ENCODE measurements around the gene GRK1. TPM values are rescaled to one million over a fixed set of nuclear protein-coding genes. Genes with fewer than 3 reads are reported as not detected.

Gene GRK1
- total and polyA plus RNA-seq, 2 of the 8 experiments (the other 6 are each of a cell fraction or from before 2014, with no cell fraction given), result 0.12 TPM; not detected in 1

DNA sequence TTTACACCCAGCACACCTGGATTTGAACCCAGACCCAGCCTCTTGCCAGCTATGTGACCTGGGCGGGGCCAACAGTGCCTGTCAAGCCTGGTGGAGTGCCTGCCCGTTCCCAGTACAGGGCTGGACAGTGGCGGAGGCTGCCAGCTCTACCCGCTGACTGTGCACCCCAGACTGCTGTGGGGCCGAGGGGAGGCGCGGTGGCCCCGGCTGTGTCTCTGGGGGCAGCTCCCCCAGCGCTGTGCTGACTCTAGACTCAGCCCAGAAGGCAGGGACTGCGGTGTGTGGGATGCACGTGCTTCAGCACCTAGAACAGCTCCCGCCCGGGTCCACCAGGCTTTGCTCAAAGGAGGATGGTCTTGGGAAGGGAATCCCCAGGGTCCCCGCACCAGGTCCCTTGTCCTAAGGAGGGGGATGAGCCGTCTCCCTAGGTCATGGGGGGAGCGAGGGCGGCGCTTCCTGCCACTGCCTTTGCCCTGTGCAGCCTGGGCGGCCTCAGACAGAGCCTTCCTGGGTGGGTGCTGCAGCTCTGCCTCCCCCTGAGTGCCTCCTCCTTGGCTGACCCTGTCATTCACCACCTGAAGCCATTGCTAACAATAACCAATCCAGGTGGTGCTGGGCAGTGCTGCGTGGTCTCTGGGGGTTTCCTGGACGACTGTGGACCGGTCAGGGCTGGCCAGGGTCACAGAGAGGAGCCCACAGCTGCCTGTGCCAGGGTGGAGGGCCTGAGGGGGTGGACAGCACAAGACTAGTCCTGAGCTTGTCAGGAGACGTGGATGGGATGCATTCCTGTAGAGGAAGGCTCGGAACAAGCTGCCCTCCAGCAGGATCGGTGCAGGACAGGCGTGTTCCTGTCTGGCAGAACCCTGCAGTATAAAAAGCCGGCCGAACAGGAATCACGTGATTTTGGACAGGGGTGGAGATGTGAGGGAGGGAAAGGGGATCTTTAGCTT lies 110.6 kb downstream of the GRK1 start:
- H3K23me2 ChIP-seq (ENCODE audit: low read depth, low read length), result peaks cover 9% of the 10 kb centered on the region; the same call in 1 of the 2 replicates
- H3K79me2 ChIP-seq (ENCODE audit: control insufficient read depth in 1 of 2, insufficient read depth in 2 of 2, low read length in 2 of 2), result peaks cover 0 to 5% of the 10 kb centered on the region in 2 experiments; a peak in 1 of 4 replicates
- ChIA-PET POLR2A (ENCODE audit: partially characterized antibody) (interaction anchor here (1.0 to 1.3 kb wide), 3 partner anchors 25 to 449 kb away, joined by 3 read pairs; no protein-coding TSS in a partner anchor), CTCF (ENCODE audit: partially characterized antibody) (interaction anchor here (0.9 to 2.3 kb wide), 5 partner anchors 10 to 112 kb away, joined by 3 to 7 read pairs (median 4); no protein-coding TSS in a partner anchor)
- H2BK120ac ChIP-seq (replicated peaks; ENCODE audit: low read depth, low read length), result no peak overlapping the region
- no peak overlapping the region; a peak in 1 of 7 replicates for H3K9ac ChIP-seq (replicated peaks in 1 of 4; ENCODE audit: extremely low read depth in 1 of 4, low read depth in 3 of 4, low read length in 3 of 4)
- H4K20me1 ChIP-seq (replicated peaks in 1 of 2; ENCODE audit: control insufficient read depth in 1 of 2, insufficient read depth in 2 of 2, low read length in 2 of 2), result peaks cover 0 to 10% of the 10 kb centered on the region in 2 experiments
- H3K56ac ChIP-seq (replicated peaks; ENCODE audit: insufficient read length, low read depth, low read length), result no peak overlapping the region
- no peak overlapping the region for H2AK5ac ChIP-seq (ENCODE audit: low read depth, low read length)
- H3K4ac ChIP-seq (replicated peaks; ENCODE audit: insufficient read length, low read depth, low read length), result no peak overlapping the region
- no peak overlapping the region for H2BK20ac ChIP-seq (ENCODE audit: low read length)
- H3K27ac ChIP-seq (ENCODE audit: low read depth, low read length), result no peak overlapping the region
- DNase-seq (ENCODE audit: low read depth in 1 of 2, low spot score in 2 of 2) (peak in 1 of 2 experiments; percentile 84), FAIRE-seq (no peak)
- 56% methylated on average over 27 of the region's 29 CpGs; no CpG with 5 or more reads in 1 of the 2 experiments for WGBS, 2 experiments (ENCODE audit: extremely low coverage in 1 of 2, insufficient coverage in 1 of 2, insufficient read length in 1 of 2, insufficient replicate concordance in 2 of 2, low coverage in 1 of 2, low lambda C conversion rate in 2 of 2, missing lambda C conversion rate in 1 of 2)
- no peak overlapping the region for H4K8ac ChIP-seq (ENCODE audit: extremely low read depth, insufficient read depth, low read length)
- no peak overlapping the region for H3K4me3 ChIP-seq (ENCODE audit: extremely low read depth in 1 of 4, insufficient read depth in 2 of 4, low read depth in 3 of 4, low read length in 4 of 4)
- peaks cover 0 to 5% (median 0%) of the 10 kb centered on the region in 4 experiments; a peak in 1 of 7 replicates for H3K27me3 ChIP-seq (replicated peaks in 1 of 4; ENCODE audit: control insufficient read depth in 3 of 4, extremely low read depth in 1 of 4, insufficient read depth in 3 of 4, low read length in 3 of 4)
- no peaks in the 10 kb centered on the region for H3K9me3 ChIP-seq (ENCODE audit: insufficient read depth in 2 of 2, low read depth in 1 of 2, low read length in 1 of 2)
- no peak overlapping the region for H2BK15ac ChIP-seq (ENCODE audit: low read length)
- no peak overlapping the region for H4K5ac ChIP-seq (ENCODE audit: insufficient read length, low read depth, low read length)
- H3K23ac ChIP-seq (ENCODE audit: insufficient read length), result no peak overlapping the region
- no peak overlapping the region for H3K18ac ChIP-seq (ENCODE audit: extremely low read depth, low read length)
- no peak overlapping the region for H3K4me2 ChIP-seq (ENCODE audit: insufficient read depth in 1 of 2, low read depth in 2 of 2, low read length in 2 of 2)
- H3K79me1 ChIP-seq (ENCODE audit: low read depth, low read length), result peaks cover 6% of the 10 kb centered on the region
- no peak overlapping the region for H2AFZ ChIP-seq (ENCODE audit: low read length)
- H3K36me3 ChIP-seq (ENCODE audit: control insufficient read depth in 2 of 4, insufficient read depth in 4 of 4, low read length in 3 of 4), result no peaks in the 10 kb centered on the region; a peak in 1 of 8 replicates
- H3K14ac ChIP-seq (ENCODE audit: insufficient read length), result no peak overlapping the region
- H3K4me1 ChIP-seq (replicated peaks in 1 of 4; ENCODE audit: control insufficient read depth in 3 of 4, insufficient read depth in 4 of 4, low read length in 3 of 4), result no peaks in the 10 kb centered on the region; a peak in 1 of 7 replicates
- H4K91ac ChIP-seq (replicated peaks; ENCODE audit: insufficient read length, low read length), result no peak overlapping the region
- H2BK12ac ChIP-seq (ENCODE audit: low read depth, low read length), result no peak overlapping the region
- no peak overlapping the region for H2BK5ac ChIP-seq (ENCODE audit: low read depth, low read length)
- peak; percentile 82 for TF ChIP-seq E2F6 (IDR thresholded peaks at IDR 0.05)
- TF ChIP-seq SP2 (IDR thresholded peaks at IDR 0.05; ENCODE audit: low read length), result no peak
- TF ChIP-seq MAX (IDR thresholded peaks at IDR 0.05), result peak; percentile 98
- TF ChIP-seq SAP30 (IDR thresholded peaks at IDR 0.05; ENCODE audit: insufficient read depth, insufficient replicate concordance, low read length), result peak; percentile 81
- no peak for TF ChIP-seq POLR2A (IDR thresholded peaks at IDR 0.05; ENCODE audit: control extremely low read depth in 1 of 2, low read depth in 2 of 2, low read length in 2 of 2)
- 0 out of 2 replicates have a peak, but pooled peaks have one; percentile 14 for TF ChIP-seq TEAD4 (IDR thresholded peaks at IDR 0.05; ENCODE audit: low read depth, low read length)
- no peak for TF ChIP-seq TAF1 (IDR thresholded peaks at IDR 0.05; ENCODE audit: low read depth, low read length)
- TF ChIP-seq KDM1A (IDR thresholded peaks at IDR 0.05; ENCODE audit: borderline replicate concordance, low read length), result no peak
- no peak for TF ChIP-seq BRCA1 (IDR thresholded peaks at IDR 0.05; ENCODE audit: low read depth, low read length)
- no peak for TF ChIP-seq PHF8 (conservative IDR thresholded peaks at IDR 0.05; ENCODE audit: low read depth, low read length)
- no peak for TF ChIP-seq POU5F1 (IDR thresholded peaks at IDR 0.05; ENCODE audit: low read depth, low read length)
